WTC11 (cell line): Measurements from ENCODE around the gene DACH2.

ENCODE experiments used
- AR ChIP-seq: fragments of 250-450 bp; sonication (Bioruptor Pico); IDR thresholded peaks from 2 replicates; pipeline ENCODE4 v1.9.0; 2021; ENCODE audit warnings: mild to moderate bottlenecking
- ATF2 ChIP-seq: sonication (generic); formaldehyde crosslinking; IDR thresholded peaks from 2 replicates; pipeline ENCODE4 v1.8.1; 2022; ENCODE audit warnings: low read depth, missing genetic modification reagents, borderline replicate concordance
- ATF6 ChIP-seq: sonication (generic); formaldehyde crosslinking; IDR thresholded peaks from 2 replicates; pipeline ENCODE4 v1.8.1; 2023; ENCODE audit warnings: mild to moderate bottlenecking, missing genetic modification reagents
- CBFB ChIP-seq: sonication (generic); formaldehyde crosslinking; IDR thresholded peaks from 2 replicates; pipeline ENCODE4 v1.8.1; 2022; ENCODE audit warnings: mild to moderate bottlenecking, low read depth, missing genetic modification reagents
- CTCF ChIP-seq: fragments of 200-600 bp; IDR thresholded peaks from 2 replicates; pipeline ENCODE4 v1.8.0; 2022; ENCODE audit warnings: antibody characterized with exemption
- E2F4 ChIP-seq: sonication (generic); formaldehyde crosslinking; IDR thresholded peaks from 2 replicates; pipeline ENCODE4 v1.8.1; 2022; ENCODE audit warnings: low read depth, mild to moderate bottlenecking, moderate library complexity, missing genetic modification reagents, borderline replicate concordance
- FOXK1 ChIP-seq: sonication (generic); formaldehyde crosslinking; IDR thresholded peaks from 2 replicates; pipeline ENCODE4 v1.8.0; 2022; ENCODE audit warnings: mild to moderate bottlenecking, moderate library complexity, missing genetic modification reagents
- JUN ChIP-seq: sonication (generic); formaldehyde crosslinking; IDR thresholded peaks from 2 replicates; pipeline ENCODE4 v1.8.0; 2023; ENCODE audit warnings: mild to moderate bottlenecking, missing genetic modification reagents
- MAX ChIP-seq: sonication (generic); formaldehyde crosslinking; IDR thresholded peaks from 2 replicates; pipeline ENCODE4 v1.8.0; 2022; ENCODE audit warnings: mild to moderate bottlenecking, missing genetic modification reagents
- NFE2L1 ChIP-seq: sonication (generic); formaldehyde crosslinking; IDR thresholded peaks from 2 replicates; pipeline ENCODE4 v1.8.1; 2023; ENCODE audit warnings: missing genetic modification reagents
- PREB ChIP-seq: sonication (generic); formaldehyde crosslinking; IDR thresholded peaks from 2 replicates; pipeline ENCODE4 v1.8.1; 2022; ENCODE audit warnings: mild to moderate bottlenecking, missing genetic modification reagents, moderate library complexity, borderline replicate concordance
- TP53 ChIP-seq: sonication (generic); formaldehyde crosslinking; IDR thresholded peaks from 2 replicates; pipeline ENCODE4 v1.8.1; 2023; ENCODE audit warnings: mild to moderate bottlenecking, missing genetic modification reagents
- ZNF121 ChIP-seq: sonication (generic); formaldehyde crosslinking; IDR thresholded peaks from 2 replicates; pipeline ENCODE4 v1.8.0; 2023; ENCODE audit warnings: missing genetic modification reagents

GRCh38 chrX:86696951-86697350, 548.7 kb downstream of the DACH2 start:
- TF ChIP-seq AR (CRISPR knock-in tag): no peak
- TF ChIP-seq TP53 (CRISPR knock-in tag): no peak
- no peak for TF ChIP-seq NFE2L1
- TF ChIP-seq JUN (CRISPR knock-in tag): no peak
- no peak for TF ChIP-seq CTCF
- no peak for TF ChIP-seq ATF2 (CRISPR knock-in tag)
- no peak for TF ChIP-seq MAX
- no peak for TF ChIP-seq ZNF121
- no peak for TF ChIP-seq E2F4 (CRISPR knock-in tag)
- TF ChIP-seq ATF6: no peak
- no peak for TF ChIP-seq CBFB (CRISPR knock-in tag)
- TF ChIP-seq FOXK1 (CRISPR knock-in tag): no peak
- TF ChIP-seq PREB (CRISPR knock-in tag): no peak
